ENCODE results near the gene CPM. TPM values are rescaled to one million over a fixed set of nuclear protein-coding genes. Genes with fewer than 3 reads are reported as not detected.

Gene CPM
- 10 to 100 TPM; 21.3 to 64.6 (median 37.9) TPM for total RNA-seq
- 10 to 100 TPM; 23.8 to 62.9 TPM for polyA plus RNA-seq
- long read RNA-seq, donor 1, full-length matches to known transcripts: 100 of 169 reads
- long read RNA-seq, donor 1, partial matches to known transcripts: 15 of 169 reads
- long read RNA-seq, donor 1, other reads (novel, unspliced or antisense): 54 of 169 reads
- long read RNA-seq, donor 2, full-length matches to known transcripts: 2 of 2 reads
- long read RNA-seq, donor 2, partial matches to known transcripts: 0 of 2 reads
- long read RNA-seq, donor 2, other reads (novel, unspliced or antisense): 0 of 2 reads
- long read RNA-seq, donor 3, full-length matches to known transcripts: 35 of 69 reads
- long read RNA-seq, donor 3, partial matches to known transcripts: 11 of 69 reads
- long read RNA-seq, donor 3, other reads (novel, unspliced or antisense): 23 of 69 reads

GRCh38 chr12:68932961-68933893 is at the start of gene CPM:
TSS of gene CPM (minus strand) at chr12:68933171. CDS start at chr12:68932837, 334 bp downstream.
- WGBS, 3 donors: 1 to 9% (median 1%) methylated on average over 64 to 96 of the region's 96 CpGs
- DNase-seq: peak; percentile 75 to 85 (median 78)
- TF ChIP-seq, protein P1, sequence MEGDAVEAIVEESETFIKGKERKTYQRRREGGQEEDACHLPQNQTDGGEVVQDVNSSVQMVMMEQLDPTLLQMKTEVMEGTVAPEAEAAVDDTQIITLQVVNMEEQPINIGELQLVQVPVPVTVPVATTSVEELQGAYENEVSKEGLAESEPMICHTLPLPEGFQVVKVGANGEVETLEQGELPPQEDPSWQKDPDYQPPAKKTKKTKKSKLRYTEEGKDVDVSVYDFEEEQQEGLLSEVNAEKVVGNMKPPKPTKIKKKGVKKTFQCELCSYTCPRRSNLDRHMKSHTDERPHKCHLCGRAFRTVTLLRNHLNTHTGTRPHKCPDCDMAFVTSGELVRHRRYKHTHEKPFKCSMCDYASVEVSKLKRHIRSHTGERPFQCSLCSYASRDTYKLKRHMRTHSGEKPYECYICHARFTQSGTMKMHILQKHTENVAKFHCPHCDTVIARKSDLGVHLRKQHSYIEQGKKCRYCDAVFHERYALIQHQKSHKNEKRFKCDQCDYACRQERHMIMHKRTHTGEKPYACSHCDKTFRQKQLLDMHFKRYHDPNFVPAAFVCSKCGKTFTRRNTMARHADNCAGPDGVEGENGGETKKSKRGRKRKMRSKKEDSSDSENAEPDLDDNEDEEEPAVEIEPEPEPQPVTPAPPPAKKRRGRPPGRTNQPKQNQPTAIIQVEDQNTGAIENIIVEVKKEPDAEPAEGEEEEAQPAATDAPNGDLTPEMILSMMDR (IDR thresholded peaks at IDR 0.05): no peak
- TF ChIP-seq EP300 (IDR thresholded peaks at IDR 0.05): no peak
- TF ChIP-seq POLR2A (IDR thresholded peaks at IDR 0.05): peak; percentile 81
- Histone ChIP-seq H3K27me3 (no peaks in the 10 kb centered on the region), H3K36me3 (no peaks in the 10 kb centered on the region), H3K4me3 (peak within 1 kb of the TSS; percentile 58), H3K27ac (peak within 1 kb of the TSS; percentile 61 to 73), H3K4me1 (ENCODE audit: insufficient read depth) (peaks cover 3% of the 10 kb centered on the region), H3K9me3 (no peaks in the 10 kb centered on the region)
- intact Hi-C loops (cut with DNase I): no loop called here

DNA sequence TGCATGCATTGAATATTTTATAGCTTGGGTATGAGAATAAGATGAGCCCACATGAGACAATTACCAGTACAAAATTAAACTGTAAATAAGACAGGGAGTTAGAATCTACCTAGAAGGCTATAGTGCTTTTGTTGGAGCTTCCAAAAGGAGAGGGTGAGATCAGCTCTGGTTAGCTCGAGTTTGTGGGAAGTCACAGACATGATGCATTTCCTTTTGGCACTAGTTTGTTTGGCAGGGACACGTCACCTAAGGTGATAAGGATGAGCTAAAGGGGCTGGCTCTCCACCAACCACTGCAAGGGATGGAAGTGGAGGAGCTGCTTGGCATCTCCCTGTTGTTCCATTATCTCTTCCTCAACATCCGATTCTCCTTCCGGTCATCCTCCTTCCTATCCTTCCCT is 48.5 kb upstream of the CPM start:
- Histone ChIP-seq H3K9me3 (no peaks in the 10 kb centered on the region), H3K36me3 (no peaks in the 10 kb centered on the region), H3K27ac (no peak overlapping the region), H3K4me3 (no peak overlapping the region), H3K4me1 (ENCODE audit: insufficient read depth) (no peaks in the 10 kb centered on the region), H3K27me3 (no peaks in the 10 kb centered on the region)
- no peak for TF ChIP-seq EP300 (IDR thresholded peaks at IDR 0.05)
- 30 to 39% (median 33%) methylated on average over 4 of the region's 4 CpGs for WGBS, 3 donors
- no peak for DNase-seq
- intact Hi-C loops (cut with DNase I): no loop called here

DNA sequence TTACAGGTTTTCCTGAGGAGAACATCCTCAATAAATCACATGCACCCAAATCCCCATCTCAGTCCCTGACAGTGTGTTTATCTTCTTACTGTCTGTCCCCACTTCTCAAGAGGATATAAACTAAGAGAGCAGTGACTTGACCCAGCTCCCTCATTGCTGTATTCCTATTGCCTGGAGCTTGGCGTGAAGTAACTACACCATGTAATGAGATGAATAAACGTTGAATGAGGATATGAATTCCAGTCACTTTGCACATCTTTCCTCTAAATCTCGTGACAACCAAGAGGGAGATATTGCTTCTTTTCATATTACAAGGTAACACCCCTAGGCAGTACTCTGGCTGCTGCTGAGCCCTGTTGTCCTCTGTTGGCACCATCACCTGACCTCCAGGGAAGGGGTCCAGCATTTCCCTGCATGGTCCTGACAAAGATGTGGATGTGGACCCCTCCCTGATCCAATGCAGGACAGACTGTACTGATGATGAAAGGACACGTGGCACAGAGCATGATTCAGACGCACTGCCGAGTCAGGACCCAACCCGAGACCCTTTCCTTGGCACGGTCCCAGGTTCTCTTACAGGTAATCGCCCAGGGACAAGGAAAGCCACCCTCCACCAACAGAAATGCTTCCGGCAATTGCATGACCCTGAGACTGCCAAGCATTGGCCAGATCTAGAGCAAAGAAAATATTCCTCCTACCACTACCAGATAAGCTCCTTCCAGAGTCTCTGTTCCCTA is 47.7 kb upstream of the CPM start:
- Histone ChIP-seq H3K4me3 (no peak overlapping the region), H3K4me1 (ENCODE audit: insufficient read depth) (peaks cover 2% of the 10 kb centered on the region), H3K27ac (no peak overlapping the region), H3K9me3 (no peaks in the 10 kb centered on the region), H3K27me3 (no peaks in the 10 kb centered on the region), H3K36me3 (no peaks in the 10 kb centered on the region)
- TF ChIP-seq, protein P1 (IDR thresholded peaks at IDR 0.05): no peak
- TF ChIP-seq EP300 (IDR thresholded peaks at IDR 0.05) (no peak), POLR2A (IDR thresholded peaks at IDR 0.05) (no peak)
- no peak for DNase-seq
- WGBS, 3 donors: 89 to 93% (median 90%) methylated on average over 10 of the region's 10 CpGs
- intact Hi-C loops (cut with DNase I): no loop called here

- Histone ChIP-seq H3K4me3 (no peak overlapping the region), H3K36me3 (no peaks in the 10 kb centered on the region), H3K27me3 (no peaks in the 10 kb centered on the region), H3K4me1 (ENCODE audit: insufficient read depth) (peaks cover 2% of the 10 kb centered on the region), H3K27ac (no peak overlapping the region), H3K9me3 (no peaks in the 10 kb centered on the region)
- TF ChIP-seq POLR2A (IDR thresholded peaks at IDR 0.05) (no peak), EP300 (IDR thresholded peaks at IDR 0.05) (no peak)
- TF ChIP-seq, protein P1 (IDR thresholded peaks at IDR 0.05): no peak
- intact Hi-C loops (cut with DNase I): no loop called here
- 94 to 97% (median 97%) methylated on average over 2 of the region's 2 CpGs for WGBS, 3 donors
- DNase-seq: no peak
Measured at GRCh38 chr12:68978678-68979077, 45.7 kb upstream of the CPM start.
